HG03066 (cell line): ENCODE data around the gene CBY1.
"Not testable (repeated sequence)": the region's sequence is repeated elsewhere in the genome, so short reads cannot be mapped to it uniquely, and the experiment has no call there.

Source experiments
- ATAC-seq: cut with Tn5 transposase; IDR thresholded peaks from one replicate; pipeline ENCODE4 v1.9.1; 2021; ENCODE audit warnings: low read depth; ENCODE audit not compliant: unreplicated experiment

Gene CBY1

DNA sequence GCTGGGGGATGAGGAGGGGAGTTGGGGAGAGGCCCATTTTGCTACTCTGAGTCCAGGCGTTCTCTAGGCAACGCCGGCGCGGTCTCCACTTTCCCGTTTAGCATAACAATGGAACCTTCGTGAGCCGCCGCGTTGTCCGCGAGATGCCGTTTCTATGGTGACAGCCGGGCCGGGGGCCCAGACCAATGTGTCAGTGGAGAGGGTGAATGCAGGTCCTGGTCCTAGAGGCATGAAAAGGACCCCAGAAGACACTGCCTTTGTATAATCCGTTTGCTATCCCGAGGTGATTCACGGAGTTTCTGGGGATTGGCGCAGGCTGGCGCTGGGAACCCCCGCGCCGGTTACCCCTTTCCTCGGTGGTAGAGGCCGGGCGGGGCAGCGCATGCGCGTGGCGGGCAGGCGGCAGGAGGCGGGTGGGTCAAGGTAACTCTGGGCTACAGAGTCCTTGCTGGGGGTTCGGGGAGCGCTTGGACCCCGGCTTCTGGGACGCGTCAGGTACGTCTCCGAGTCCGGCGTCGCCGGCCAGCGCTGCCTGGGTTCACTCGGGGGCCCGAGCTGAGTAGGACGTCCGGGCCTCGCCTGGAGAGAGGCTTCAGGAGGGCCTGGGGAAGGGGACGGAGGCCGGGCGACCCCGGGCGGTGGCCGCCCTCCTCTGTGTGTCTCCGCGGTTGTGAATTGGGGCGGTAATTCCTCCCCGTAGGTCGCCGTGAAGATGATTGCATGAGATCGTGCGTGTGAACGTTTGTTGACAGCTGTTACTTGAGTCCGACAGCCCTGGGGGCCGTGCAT is at the start of gene CBY1, which contains the start of gene FAM227A:
TSS of gene CBY1 (plus strand) at position 383 of the 789 bp plus-strand sequence. CDS start 11,417 bp downstream, outside the sequence.
TSS of gene FAM227A (minus strand) at position 137 of the 789 bp plus-strand sequence. CDS start 6,224 bp downstream, outside the sequence.
- ATAC-seq, result peak; percentile 70

DNA sequence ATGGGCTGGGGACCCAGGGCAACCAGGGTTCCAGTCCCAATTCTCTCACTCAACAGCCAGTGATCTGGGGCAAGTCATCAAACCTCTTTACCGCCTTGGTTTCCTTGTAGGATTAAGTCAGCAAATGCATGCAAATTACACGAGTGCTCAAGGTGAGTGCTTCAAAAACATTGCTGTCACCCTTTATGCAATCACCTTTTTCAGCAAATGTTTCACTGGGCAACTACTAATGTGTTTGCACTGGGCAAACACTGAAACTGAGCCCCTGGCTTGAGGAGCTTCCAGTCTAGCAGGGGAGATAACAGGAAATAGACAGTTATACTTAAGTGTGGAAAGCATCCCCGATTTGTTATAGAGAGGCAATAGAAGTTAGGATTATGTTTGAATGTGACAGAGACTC is 48.8 kb upstream of the CBY1 start:
- no peak for ATAC-seq

- ATAC-seq, result no peak
These were observed 47.3 kb upstream of the CBY1 start for GRCh38 chr22:38608992-38609750.

- ATAC-seq, result no peak
These were observed 46.2 kb upstream of the CBY1 start for GRCh38 chr22:38610234-38610633.

GRCh38 chr22:38611559-38611958 is 44.9 kb upstream of the CBY1 start:
- ATAC-seq, result no peak

DNA sequence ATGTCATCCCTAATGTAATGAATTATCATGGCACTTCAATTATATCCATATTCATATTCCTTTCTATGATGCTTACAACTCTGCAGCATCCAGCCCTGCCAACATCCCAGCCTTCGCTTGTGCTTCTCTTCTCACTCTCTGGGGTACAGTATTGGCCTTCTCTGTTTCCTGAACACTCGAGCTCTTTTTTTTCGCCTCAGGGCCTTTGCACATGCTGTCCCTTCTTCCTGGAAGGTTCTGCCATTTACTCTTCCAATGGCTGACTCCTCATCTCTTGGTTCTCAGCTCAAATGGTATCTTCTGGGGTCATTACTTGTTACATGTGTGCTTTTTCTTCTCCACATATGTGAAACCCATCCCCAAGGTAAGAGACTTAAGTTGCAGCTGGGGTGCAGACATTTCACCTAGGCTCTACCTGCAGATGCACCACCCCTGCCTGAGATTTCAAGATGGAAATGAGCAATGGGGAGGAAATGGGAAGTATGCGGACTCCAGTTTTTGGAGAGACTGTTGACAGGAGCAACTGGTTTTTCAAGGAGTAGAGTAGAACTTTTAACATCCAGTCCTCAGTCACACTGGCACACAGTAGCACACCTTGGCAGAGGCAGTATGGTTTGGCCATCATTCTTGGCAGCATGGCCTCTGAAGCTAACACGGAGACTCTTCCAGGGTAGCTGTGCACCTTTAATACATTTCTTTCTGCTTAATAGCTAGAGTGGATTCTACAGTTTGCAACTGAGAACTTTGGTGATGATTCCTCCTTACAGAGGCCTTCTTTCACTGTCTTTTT is 44.0 kb upstream of the CBY1 start:
- ATAC-seq, result no peak

DNA sequence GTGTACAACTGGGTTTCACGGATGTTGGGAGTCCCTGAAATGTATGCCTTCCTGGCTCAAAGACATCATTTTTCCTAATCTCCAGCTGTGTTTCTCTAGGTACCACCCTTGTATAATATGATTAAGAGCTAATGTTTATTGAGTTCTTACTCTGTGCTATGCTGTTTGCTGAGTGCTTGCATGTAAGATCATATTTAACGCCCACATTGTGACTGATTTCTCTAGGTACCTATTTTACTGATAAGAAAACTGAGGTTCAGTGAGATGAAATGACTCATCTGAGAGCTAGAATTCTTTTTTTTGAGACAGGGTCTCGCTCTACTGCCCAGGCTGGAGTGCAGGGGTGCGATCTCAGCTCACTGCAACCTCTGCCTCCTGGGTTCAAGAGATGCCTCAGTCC is 42.9 kb upstream of the CBY1 start:
- ATAC-seq, result no peak

GRCh38 chr22:38614332-38615063 is 41.9 kb upstream of the CBY1 start:
- no peak for ATAC-seq

- not testable (repeated sequence) for ATAC-seq
These were observed 41.4 kb upstream of the CBY1 start for GRCh38 chr22:38615064-38615405.

GRCh38 chr22:38618258-38618657 is 38.2 kb upstream of the CBY1 start:
- ATAC-seq, result no peak

- ATAC-seq, result no peak
These were observed 37.8 kb upstream of the CBY1 start for GRCh38 chr22:38618682-38619081.

DNA sequence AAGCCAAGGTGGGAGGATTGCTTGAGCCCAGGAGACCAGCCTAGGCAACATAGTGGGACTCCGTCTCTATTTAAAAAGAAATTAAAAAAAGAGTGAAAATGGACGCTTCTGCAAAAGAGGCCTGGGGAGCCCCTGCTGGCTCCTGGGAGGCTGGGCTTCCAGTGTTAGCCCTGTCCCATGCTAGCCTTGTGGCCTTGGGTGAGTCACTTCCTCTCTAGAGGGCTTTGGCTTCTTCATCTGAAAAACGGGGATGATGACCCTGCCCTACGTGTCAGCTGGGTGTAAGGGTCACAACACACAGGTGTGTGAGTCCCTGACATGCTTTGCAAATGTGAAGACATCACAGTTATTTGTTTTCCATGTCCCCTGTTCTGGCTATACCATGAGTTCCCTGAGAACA is 33.1 kb upstream of the CBY1 start:
- ATAC-seq, result no peak

DNA sequence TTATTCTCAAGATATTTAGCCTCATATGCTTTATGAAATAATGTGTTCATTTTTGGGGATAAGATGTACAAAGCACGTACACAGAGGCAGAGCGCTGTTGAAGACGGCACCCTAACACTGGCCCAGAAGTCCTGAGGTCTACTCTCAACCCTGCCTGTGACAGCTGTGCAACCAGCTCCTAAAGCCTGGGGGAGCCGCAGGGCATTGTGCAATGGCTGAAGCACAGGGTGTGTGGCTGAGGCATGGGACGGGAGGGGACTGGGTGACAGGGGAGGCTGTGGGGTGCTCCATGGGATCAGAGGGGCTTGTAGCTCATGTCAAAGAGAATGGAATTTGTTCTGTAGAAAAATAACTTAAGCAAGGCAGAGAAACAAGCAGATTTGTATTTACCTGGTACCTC is 28.0 kb upstream of the CBY1 start:
- ATAC-seq, result no peak

DNA sequence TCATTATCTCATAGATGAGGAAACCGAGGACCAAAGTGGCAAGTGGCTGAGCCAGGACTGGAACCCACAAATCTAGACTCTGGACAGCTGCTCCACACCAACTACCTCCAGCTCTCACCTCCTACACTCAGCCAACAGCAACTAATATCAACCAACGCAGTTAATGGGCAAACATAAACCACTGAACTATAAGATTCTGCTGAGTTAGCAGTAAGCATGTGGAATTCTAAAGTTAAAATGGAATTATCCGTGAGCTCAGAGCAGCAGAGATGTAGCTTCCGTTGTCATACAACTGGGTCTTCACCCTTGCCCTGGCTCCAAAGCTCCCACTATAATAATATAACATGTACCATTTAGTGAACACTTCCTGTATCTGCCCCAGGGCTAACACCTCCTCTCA is 27.3 kb upstream of the CBY1 start:
- no peak for ATAC-seq

GRCh38 chr22:38631724-38632123 is 24.7 kb upstream of the CBY1 start:
- no peak for ATAC-seq

- no peak for ATAC-seq
These were observed 23.9 kb upstream of the CBY1 start for GRCh38 chr22:38632528-38632927.

- ATAC-seq, result no peak
These were observed 18.2 kb upstream of the CBY1 start for GRCh38 chr22:38638216-38638615.

GRCh38 chr22:38638728-38639127 is 17.7 kb upstream of the CBY1 start:
- ATAC-seq, result no peak

GRCh38 chr22:38641476-38642040 is 14.9 kb upstream of the CBY1 start:
- ATAC-seq, result no peak

GRCh38 chr22:38644245-38644644 is 12.2 kb upstream of the CBY1 start:
- ATAC-seq, result not testable (repeated sequence)
